SH-SY5Y (cell line): ENCODE results near the gene SLC6A18.

Source experiments
- GATA2 ChIP-seq: IDR thresholded peaks from 2 replicates; pipeline ENCODE4 v1.6.1; 2011; ENCODE audit warnings: mild to moderate bottlenecking, low read depth, low read length
- GATA3 ChIP-seq: IDR thresholded peaks from 2 replicates; pipeline ENCODE4 v1.6.1; 2011; ENCODE audit warnings: low read depth, mild to moderate bottlenecking, low read length, moderate library complexity

GRCh38 chr5:1295650-1296037, 70.5 kb downstream of the SLC6A18 start:
- TF ChIP-seq GATA3: no peak
- TF ChIP-seq GATA2: no peak
